ENCODE measurements around the gene PRDM16. TPM values are rescaled to one million over a fixed set of nuclear protein-coding genes. Genes with fewer than 3 reads are reported as not detected.

PRDM16 gene
- polyA plus RNA-seq, 1 experiment, result 0.06 TPM

DNA sequence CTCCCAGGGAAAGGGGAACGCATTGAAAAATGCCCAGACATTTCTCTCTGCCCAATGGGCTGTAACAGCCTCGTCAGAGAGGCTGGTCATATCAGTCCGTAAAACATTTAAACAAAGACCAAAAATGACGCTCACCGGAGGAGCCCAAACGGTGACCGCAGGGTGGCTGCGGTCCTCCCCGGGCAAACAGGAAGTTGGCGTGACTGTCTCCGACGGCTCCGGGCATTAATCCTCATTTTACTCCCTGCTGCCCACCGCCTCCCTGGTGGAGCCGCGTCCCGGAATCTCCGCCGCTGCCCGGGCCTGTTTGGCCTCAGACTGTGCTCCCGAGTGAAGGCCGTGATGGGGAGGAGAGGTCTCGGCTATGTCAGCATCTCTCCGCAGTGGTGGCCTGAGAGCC lies 9.9 kb downstream of the PRDM16 start:
- Histone ChIP-seq H3K27me3 (ENCODE audit: control insufficient read depth, insufficient read depth, low read length) (peaks cover 9% of the 10 kb centered on the region), H3K27ac (ENCODE audit: low read depth, low read length) (no peak overlapping the region), H3K9me3 (ENCODE audit: control insufficient read depth, insufficient read depth, low read length) (no peaks in the 10 kb centered on the region; the same call in 1 of the 2 replicates), H3K4me3 (ENCODE audit: low read depth, low read length) (no peak overlapping the region)
- TF ChIP-seq, protein P1, sequence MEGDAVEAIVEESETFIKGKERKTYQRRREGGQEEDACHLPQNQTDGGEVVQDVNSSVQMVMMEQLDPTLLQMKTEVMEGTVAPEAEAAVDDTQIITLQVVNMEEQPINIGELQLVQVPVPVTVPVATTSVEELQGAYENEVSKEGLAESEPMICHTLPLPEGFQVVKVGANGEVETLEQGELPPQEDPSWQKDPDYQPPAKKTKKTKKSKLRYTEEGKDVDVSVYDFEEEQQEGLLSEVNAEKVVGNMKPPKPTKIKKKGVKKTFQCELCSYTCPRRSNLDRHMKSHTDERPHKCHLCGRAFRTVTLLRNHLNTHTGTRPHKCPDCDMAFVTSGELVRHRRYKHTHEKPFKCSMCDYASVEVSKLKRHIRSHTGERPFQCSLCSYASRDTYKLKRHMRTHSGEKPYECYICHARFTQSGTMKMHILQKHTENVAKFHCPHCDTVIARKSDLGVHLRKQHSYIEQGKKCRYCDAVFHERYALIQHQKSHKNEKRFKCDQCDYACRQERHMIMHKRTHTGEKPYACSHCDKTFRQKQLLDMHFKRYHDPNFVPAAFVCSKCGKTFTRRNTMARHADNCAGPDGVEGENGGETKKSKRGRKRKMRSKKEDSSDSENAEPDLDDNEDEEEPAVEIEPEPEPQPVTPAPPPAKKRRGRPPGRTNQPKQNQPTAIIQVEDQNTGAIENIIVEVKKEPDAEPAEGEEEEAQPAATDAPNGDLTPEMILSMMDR (IDR thresholded peaks at IDR 0.05; ENCODE audit: low read depth, low read length), result no peak
- ChIA-PET CTCF (no interaction called here), POLR2A (no interaction called here)
- no peak for DNase-seq (ENCODE audit: low read depth, low spot score)

DNA sequence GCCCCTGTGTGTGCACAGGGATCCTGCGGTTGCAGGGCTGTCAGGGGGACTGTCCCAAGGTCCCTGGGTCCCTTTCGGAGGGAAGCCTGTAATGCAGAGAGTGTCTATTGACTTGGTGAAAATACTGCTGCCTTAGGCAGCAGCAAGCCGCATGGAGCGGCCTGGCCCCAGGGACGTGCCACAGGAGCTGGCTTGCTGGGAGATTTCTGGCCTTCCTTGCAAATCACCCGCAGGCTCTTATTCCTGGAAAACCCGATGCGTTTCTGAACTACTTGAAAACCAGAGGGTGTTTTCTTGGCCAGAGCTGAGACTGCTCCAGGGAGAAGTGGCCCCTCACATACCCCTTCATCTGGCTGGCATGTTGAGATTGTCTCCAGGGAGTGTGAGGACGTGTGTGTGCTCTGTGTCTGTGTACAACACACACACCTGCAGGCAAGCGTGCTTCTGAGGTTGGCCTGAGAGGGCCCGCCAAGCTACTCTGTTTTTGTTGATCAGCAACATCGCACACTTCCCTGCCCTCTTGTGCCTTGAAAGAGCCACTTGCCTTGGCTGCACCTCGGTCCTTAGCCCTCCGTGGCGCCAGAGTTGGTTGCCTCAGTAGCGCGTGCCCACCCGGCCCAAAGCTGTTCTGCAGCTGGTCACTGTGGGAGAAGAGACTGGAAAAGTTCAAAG lies 10.5 kb downstream of the PRDM16 start:
- ChIA-PET POLR2A (no interaction called here), CTCF (no interaction called here)
- Histone ChIP-seq H3K27me3 (ENCODE audit: control insufficient read depth, insufficient read depth, low read length) (peaks cover 4% of the 10 kb centered on the region), H3K9me3 (ENCODE audit: control insufficient read depth, insufficient read depth, low read length) (no peaks in the 10 kb centered on the region; the same call in 1 of the 2 replicates), H3K4me3 (ENCODE audit: low read depth, low read length) (no peak overlapping the region), H3K27ac (ENCODE audit: low read depth, low read length) (no peak overlapping the region)
- TF ChIP-seq, protein P1 (IDR thresholded peaks at IDR 0.05; ENCODE audit: low read depth, low read length), result no peak
- no peak for DNase-seq (ENCODE audit: low read depth, low spot score)

DNA sequence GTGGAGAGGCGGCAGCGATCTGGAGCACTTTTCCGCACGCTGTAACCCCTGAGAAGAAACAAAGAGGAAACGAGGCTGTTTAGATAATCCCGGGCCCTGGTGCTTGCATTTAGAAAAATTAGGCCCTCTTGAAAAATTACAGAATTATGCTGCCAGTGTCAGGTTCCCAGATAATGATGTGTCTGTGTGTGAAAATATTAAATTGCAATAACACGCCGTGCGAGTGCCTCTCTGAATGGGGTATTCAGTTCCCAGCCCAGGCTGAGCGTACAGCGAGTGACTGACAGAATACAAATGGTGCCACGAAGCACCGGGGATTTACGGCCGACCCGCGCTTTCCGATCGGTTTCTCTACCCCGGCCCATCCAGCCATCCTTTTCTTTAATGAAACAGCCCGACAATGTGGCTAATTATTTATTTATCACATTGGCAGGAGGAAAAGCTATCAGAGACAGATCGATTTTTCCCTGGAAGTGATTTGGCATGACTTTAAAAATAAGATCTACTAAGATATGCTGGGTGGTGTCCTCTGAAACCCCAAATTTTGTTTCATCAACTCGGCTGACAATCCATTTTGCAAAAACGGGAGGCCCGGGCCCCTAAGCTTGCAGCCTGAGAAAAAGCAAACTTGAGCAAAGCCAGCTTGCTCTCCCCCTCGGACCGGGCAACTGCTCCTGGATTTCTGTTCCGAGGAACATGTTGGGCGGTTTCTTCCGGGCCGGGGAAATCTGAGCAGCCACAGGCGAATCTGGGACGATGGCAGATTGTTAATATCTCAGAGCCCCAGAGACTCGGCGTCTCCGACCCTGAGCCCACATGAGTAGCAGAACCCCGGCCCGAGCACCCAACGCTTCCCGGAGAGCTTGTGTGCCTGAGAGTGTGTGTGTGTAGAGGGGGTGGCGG lies 11.3 kb downstream of the PRDM16 start:
- no peak for DNase-seq (ENCODE audit: low read depth, low spot score)
- Histone ChIP-seq H3K27me3 (ENCODE audit: control insufficient read depth, insufficient read depth, low read length) (peaks cover 3% of the 10 kb centered on the region), H3K27ac (ENCODE audit: low read depth, low read length) (no peak overlapping the region), H3K4me3 (ENCODE audit: low read depth, low read length) (no peak overlapping the region), H3K9me3 (ENCODE audit: control insufficient read depth, insufficient read depth, low read length) (no peaks in the 10 kb centered on the region; the same call in 1 of the 2 replicates)
- POLR2A ChIA-PET, result no interaction called here
- TF ChIP-seq, protein P1 (IDR thresholded peaks at IDR 0.05; ENCODE audit: low read depth, low read length), result no peak
- CTCF ChIA-PET, result no interaction called here

DNA sequence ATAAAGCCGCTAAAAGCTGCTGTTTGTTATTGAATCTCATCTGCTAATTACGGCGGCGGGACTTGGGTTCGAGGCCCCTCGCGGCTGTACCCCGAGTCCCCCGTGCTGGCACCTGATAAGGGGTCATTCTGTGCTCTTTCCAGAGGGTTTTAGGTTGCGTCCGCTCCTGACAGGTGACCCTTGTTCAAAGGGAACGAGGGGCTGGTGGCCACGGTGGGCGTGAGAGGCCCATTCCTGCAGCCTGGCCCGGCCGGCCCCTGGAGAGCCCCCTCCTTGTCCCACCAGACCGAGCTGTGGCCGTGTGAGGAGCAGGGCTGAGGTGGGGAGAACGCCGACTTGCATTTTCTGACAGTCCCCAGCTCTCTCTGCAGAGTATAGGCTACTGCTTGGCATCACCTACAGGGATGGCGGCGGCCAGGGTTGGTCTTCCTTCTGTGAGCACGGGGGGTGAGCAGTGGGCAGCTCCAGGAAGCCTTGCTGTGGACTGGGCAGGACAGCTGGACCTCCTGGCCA lies 12.2 kb downstream of the PRDM16 start:
- H3K27ac ChIP-seq (ENCODE audit: low read depth, low read length), result no peak overlapping the region
- DNase-seq (ENCODE audit: low read depth, low spot score), result no peak
- ChIA-PET CTCF (no interaction called here), POLR2A (no interaction called here)
- no peaks in the 10 kb centered on the region; the same call in 1 of the 2 replicates for H3K9me3 ChIP-seq (ENCODE audit: control insufficient read depth, insufficient read depth, low read length)
- H3K4me3 ChIP-seq (ENCODE audit: low read depth, low read length), result no peak overlapping the region
- peaks cover 3% of the 10 kb centered on the region for H3K27me3 ChIP-seq (ENCODE audit: control insufficient read depth, insufficient read depth, low read length)
- TF ChIP-seq, protein P1 (IDR thresholded peaks at IDR 0.05; ENCODE audit: low read depth, low read length), result no peak

DNA sequence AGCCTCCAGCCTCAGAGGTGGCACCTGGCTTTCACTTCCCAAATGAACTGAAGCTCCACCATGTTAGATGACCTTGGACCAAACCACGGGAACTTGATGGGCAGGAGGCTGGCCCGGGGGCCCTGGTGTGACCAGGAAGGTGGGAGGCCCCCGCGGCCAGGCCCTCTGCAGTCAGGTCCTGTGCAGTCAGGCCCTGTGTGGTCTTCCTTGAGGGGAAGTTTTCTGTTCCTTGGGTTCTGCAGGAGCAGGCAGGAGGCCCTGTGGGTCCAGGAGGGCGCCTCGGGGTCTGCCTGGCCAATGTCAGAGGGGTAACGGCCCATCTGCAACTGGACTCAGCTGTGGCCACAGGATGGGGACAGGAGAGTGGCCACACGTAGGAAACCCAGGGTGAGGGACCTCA lies 13.0 kb downstream of the PRDM16 start:
- DNase-seq (ENCODE audit: low read depth, low spot score), result no peak
- H3K27me3 ChIP-seq (ENCODE audit: control insufficient read depth, insufficient read depth, low read length), result peaks cover 3% of the 10 kb centered on the region
- no peak overlapping the region for H3K4me3 ChIP-seq (ENCODE audit: low read depth, low read length)
- H3K9me3 ChIP-seq (ENCODE audit: control insufficient read depth, insufficient read depth, low read length), result no peaks in the 10 kb centered on the region; the same call in 1 of the 2 replicates
- CTCF ChIA-PET, result no interaction called here
- POLR2A ChIA-PET, result no interaction called here
- H3K27ac ChIP-seq (ENCODE audit: low read depth, low read length), result no peak overlapping the region
- TF ChIP-seq, protein P1 (IDR thresholded peaks at IDR 0.05; ENCODE audit: low read depth, low read length), result no peak

Data from AG04450 (cell line).